Keratinocyte (primary cell): ENCODE data around the gene TPI1. TPM values are rescaled to one million over a fixed set of nuclear protein-coding genes. Genes with fewer than 3 reads are reported as not detected.

Source experiments
- DNase-seq: peaks from one replicate; pipeline ENCODE4 v3.0.0-alpha.2; 2011; ENCODE audit warnings: low read depth, missing footprints, low spot score
- FAIRE-seq: peaks from 2 replicates; lab custom pipeline; 2011; peaks lifted over from hg19 to GRCh38; lab: Jason Lieb, UNC
- H2AFZ ChIP-seq: 2 replicates; pipeline ENCODE4 v1.6.0; 2012; ENCODE audit warnings: low read length, control low read depth, inconsistent platforms; ENCODE audit not compliant: control insufficient read depth
- H3K27ac ChIP-seq: 2 replicates; pipeline ENCODE4 v1.5.1; 2011; ENCODE audit warnings: low read length; ENCODE audit not compliant: control insufficient read depth, insufficient read depth
- H3K27me3 ChIP-seq: 3 replicates; pipeline ENCODE4 v1.6.0; 2011; ENCODE audit warnings: low read length; ENCODE audit not compliant: control insufficient read depth, insufficient read depth; ENCODE audit errors: extremely low read depth
- H3K36me3 ChIP-seq, 2 experiments: 2 replicates in 1 of 2; 3 replicates in 1 of 2; pipeline ENCODE4 v1.5.1; 2011; ENCODE audit warnings: low read length in 2 of 2, mild to moderate bottlenecking in 1 of 2; ENCODE audit not compliant: control insufficient read depth in 2 of 2, insufficient read depth in 2 of 2; ENCODE audit errors: extremely low read depth in 1 of 2
- H3K4me1 ChIP-seq: 3 replicates; pipeline ENCODE4 v1.5.1; 2011; ENCODE audit warnings: low read length; ENCODE audit not compliant: control insufficient read depth, insufficient read depth; ENCODE audit errors: extremely low read depth
- H3K4me2 ChIP-seq: 3 replicates; pipeline ENCODE4 v1.6.0; 2011; ENCODE audit warnings: low read depth, low read length; ENCODE audit not compliant: control insufficient read depth, insufficient read depth; ENCODE audit errors: extremely low read depth
- H3K4me3 ChIP-seq, 3 experiments: fragments of 200-600 bp in 1 of 3; sonication (generic) in 1 of 3; 2 replicates in 2 of 3; 3 replicates in 1 of 3; pipeline ENCODE4 v1.5.1; 2011 to 2016; ENCODE audit warnings: low read length in 3 of 3, mild to moderate bottlenecking in 3 of 3, control low read depth in 2 of 3, inconsistent platforms in 1 of 3, low read depth in 1 of 3, mixed read lengths in 1 of 3, mixed run types in 1 of 3, moderate library complexity in 1 of 3; ENCODE audit not compliant: control insufficient read depth in 2 of 3, insufficient read depth in 2 of 3; ENCODE audit errors: extremely low read depth in 1 of 3
- H3K79me2 ChIP-seq: 2 replicates; pipeline ENCODE4 v1.6.0; 2012; ENCODE audit warnings: low read length; ENCODE audit not compliant: control insufficient read depth, insufficient read depth
- H3K9ac ChIP-seq: 3 replicates; pipeline ENCODE4 v1.6.0; 2011; ENCODE audit warnings: low read length; ENCODE audit not compliant: control insufficient read depth, insufficient read depth; ENCODE audit errors: extremely low read depth
- H3K9me1 ChIP-seq: 3 replicates; pipeline ENCODE4 v1.6.0; 2011; ENCODE audit warnings: low read length; ENCODE audit not compliant: control insufficient read depth, insufficient read depth; ENCODE audit errors: extremely low read depth
- H3K9me3 ChIP-seq: 2 replicates; pipeline ENCODE4 v1.5.1; 2012; ENCODE audit warnings: low read depth, low read length; ENCODE audit not compliant: control insufficient read depth
- H4K20me1 ChIP-seq: 3 replicates; pipeline ENCODE4 v1.6.0; 2011; ENCODE audit warnings: low read length; ENCODE audit not compliant: control insufficient read depth, insufficient read depth; ENCODE audit errors: extremely low read depth
- CTCF ChIP-seq, 3 experiments: IDR thresholded peaks in 1 of 3; conservative IDR thresholded peaks in 1 of 3; optimal IDR thresholded peaks in 1 of 3; 2 replicates in 2 of 3; 3 replicates in 1 of 3; pipeline versions ENCODE3 to v1.5.1; 2011; ENCODE audit warnings: low read length in 3 of 3, mild to moderate bottlenecking in 3 of 3, moderate library complexity in 2 of 3, control low read depth in 1 of 3, inconsistent platforms in 1 of 3; ENCODE audit not compliant: insufficient read depth in 2 of 3; ENCODE audit errors: extremely low read depth in 1 of 3
- EZH2 ChIP-seq: IDR thresholded peaks from one replicate; pipeline ENCODE4 v1.6.1; 2012; ENCODE audit warnings: inconsistent platforms, mild to moderate bottlenecking, low read length, moderate library complexity
- dilution Hi-C: fragments of 300-500 bp; cut with MboI; formaldehyde crosslinking; loops from one replicate; pipeline ENCODE4 v1.7.0; 2020; ENCODE audit warnings: low sequenced_read_pairs; ENCODE audit not compliant: extremely low pct_ligation_motif_present
- polyA plus RNA-seq, 5 experiments: library from polyadenylated mRNA; depleted of rRNA in 3 of 5; stranded (reverse) in 3 of 5; stranded (forward) in 1 of 5; unstranded in 1 of 5; fragments of >200 nt; gene quantifications; 1 replicate in 1 of 5; 2 replicates in 3 of 5; 3 replicates in 1 of 5; pipeline versions ENCODE4 v1.2.1 to v1.2.3, GENCODE V29; 2011 to 2012; ENCODE audit warnings: missing spikeins in 2 of 5, low read depth in 1 of 5, low replicate concordance in 1 of 5

TPI1 gene
- polyA plus RNA-seq, 1 donor (not counting 4 experiments of a cell fraction or from before 2014, with no cell fraction given) = 1,551 TPM

GRCh38 chr12:6818222-6818621, 49.1 kb upstream of the TPI1 start:
- H4K20me1 ChIP-seq = no peaks in the 10 kb centered on the region
- TF ChIP-seq EZH2 (no peak), CTCF (optimal IDR thresholded peaks at IDR 0.05 in 1 of 3, IDR thresholded peaks at IDR 0.05 in 1 of 3, conservative IDR thresholded peaks at IDR 0.05 in 1 of 3; ENCODE audit: extremely low read depth in 1 of 3, insufficient read depth in 2 of 3, low read length in 3 of 3) (no peak)
- H3K4me2 ChIP-seq = no peak overlapping the region
- no peaks in the 10 kb centered on the region for H3K9me3 ChIP-seq
- no peaks in the 10 kb centered on the region for H3K79me2 ChIP-seq
- no peaks in the 10 kb centered on the region for H3K4me1 ChIP-seq
- no peaks in the 10 kb centered on the region for H3K36me3 ChIP-seq
- no peak overlapping the region for H3K4me3 ChIP-seq
- no peaks in the 10 kb centered on the region for H3K9me1 ChIP-seq
- H3K27me3 ChIP-seq = peaks cover 56% of the 10 kb centered on the region
- no peak for FAIRE-seq
- H3K27ac ChIP-seq = no peak overlapping the region
- dilution Hi-C loops = no loop called here
- no peak for DNase-seq
- H2AFZ ChIP-seq = no peak overlapping the region
- H3K9ac ChIP-seq = no peak overlapping the region

- Histone ChIP-seq H3K4me1 (no peaks in the 10 kb centered on the region), H3K9ac (no peak overlapping the region), H2AFZ (no peak overlapping the region), H3K9me3 (no peaks in the 10 kb centered on the region), H3K27me3 (peaks cover 60% of the 10 kb centered on the region), H4K20me1 (no peaks in the 10 kb centered on the region), H3K9me1 (no peaks in the 10 kb centered on the region), H3K27ac (no peak overlapping the region), H3K79me2 (no peaks in the 10 kb centered on the region), H3K4me3 (no peak overlapping the region), H3K36me3 (no peaks in the 10 kb centered on the region), H3K4me2 (no peak overlapping the region)
- FAIRE-seq = no peak
- TF ChIP-seq CTCF (optimal IDR thresholded peaks at IDR 0.05 in 1 of 3, IDR thresholded peaks at IDR 0.05 in 1 of 3, conservative IDR thresholded peaks at IDR 0.05 in 1 of 3; ENCODE audit: extremely low read depth in 1 of 3, insufficient read depth in 2 of 3, low read length in 3 of 3) (no peak), EZH2 (no peak)
- dilution Hi-C loops = no loop called here
- DNase-seq = no peak
Measured at GRCh38 chr12:6818645-6819044, 48.7 kb upstream of the TPI1 start.
